Astrocyte of the cerebellum (primary cell): ENCODE results near the gene MYOF.

Experiments
- DNase-seq: peaks from one replicate; pipeline ENCODE4 v3.0.0-alpha.2; 2011; ENCODE audit warnings: low read depth
- H3K4me3 ChIP-seq: 2 replicates; pipeline ENCODE4 v1.5.1; 2011; ENCODE audit warnings: mild to moderate bottlenecking, low read depth, low read length, moderate library complexity
- in situ Hi-C: cut with HindIII; loops from 2 replicates; pipeline ENCODE4 v1.10.0; 2017; ENCODE audit warnings: low sequenced_read_pairs
- TF ChIP-seq, protein P1 (sequence below): IDR thresholded peaks from 2 replicates; pipeline ENCODE4 v1.5.1; 2012; ENCODE audit warnings: low read length, low read depth, moderate library complexity, mild to moderate bottlenecking; ENCODE audit errors: missing control alignments

Gene MYOF

DNA sequence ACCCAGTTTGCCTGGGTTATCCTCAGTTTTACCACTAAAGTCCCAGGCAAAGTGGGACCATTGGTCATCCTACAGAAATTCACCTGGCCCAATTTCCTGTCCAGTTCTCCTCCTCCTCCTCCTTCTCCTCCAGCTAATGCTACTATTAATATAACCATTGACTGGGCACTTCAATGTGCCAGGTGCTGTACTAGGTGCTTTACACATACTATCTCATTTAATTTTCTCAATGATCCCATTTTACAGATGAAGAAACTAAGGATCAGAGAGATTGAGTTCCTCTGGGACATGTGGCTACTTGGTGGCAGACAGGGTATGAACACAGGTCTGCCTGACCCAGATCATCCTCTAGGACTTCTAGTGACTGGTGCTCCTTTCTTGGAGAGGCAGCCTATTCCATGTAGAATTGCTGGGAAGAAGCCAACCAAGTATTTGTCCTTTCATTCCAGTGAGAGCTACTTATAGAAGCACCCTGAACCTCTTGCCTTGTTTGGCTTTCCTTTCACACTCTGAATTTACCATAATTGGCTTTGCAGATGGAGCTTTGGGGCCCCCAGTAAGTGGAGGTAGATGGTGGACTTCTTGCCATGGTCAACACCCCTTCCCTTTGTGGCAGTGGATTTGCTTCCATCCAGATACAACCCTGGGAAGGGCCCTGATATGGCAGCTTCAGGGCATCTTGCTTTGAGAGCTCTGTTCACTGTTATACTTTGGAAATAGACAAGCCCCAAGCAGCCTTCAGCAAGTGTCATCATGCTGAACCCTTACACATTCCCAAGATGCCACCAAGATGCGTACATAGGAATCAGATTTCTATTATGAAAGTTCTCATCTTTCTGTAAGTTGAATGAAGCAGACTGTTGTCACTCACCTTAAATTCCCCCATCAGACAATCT is 78.7 kb downstream of the MYOF start:
- no peak for DNase-seq
- TF ChIP-seq, protein P1, sequence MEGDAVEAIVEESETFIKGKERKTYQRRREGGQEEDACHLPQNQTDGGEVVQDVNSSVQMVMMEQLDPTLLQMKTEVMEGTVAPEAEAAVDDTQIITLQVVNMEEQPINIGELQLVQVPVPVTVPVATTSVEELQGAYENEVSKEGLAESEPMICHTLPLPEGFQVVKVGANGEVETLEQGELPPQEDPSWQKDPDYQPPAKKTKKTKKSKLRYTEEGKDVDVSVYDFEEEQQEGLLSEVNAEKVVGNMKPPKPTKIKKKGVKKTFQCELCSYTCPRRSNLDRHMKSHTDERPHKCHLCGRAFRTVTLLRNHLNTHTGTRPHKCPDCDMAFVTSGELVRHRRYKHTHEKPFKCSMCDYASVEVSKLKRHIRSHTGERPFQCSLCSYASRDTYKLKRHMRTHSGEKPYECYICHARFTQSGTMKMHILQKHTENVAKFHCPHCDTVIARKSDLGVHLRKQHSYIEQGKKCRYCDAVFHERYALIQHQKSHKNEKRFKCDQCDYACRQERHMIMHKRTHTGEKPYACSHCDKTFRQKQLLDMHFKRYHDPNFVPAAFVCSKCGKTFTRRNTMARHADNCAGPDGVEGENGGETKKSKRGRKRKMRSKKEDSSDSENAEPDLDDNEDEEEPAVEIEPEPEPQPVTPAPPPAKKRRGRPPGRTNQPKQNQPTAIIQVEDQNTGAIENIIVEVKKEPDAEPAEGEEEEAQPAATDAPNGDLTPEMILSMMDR = no peak
- in situ Hi-C loops = no loop called here
- no peak overlapping the region for H3K4me3 ChIP-seq

DNA sequence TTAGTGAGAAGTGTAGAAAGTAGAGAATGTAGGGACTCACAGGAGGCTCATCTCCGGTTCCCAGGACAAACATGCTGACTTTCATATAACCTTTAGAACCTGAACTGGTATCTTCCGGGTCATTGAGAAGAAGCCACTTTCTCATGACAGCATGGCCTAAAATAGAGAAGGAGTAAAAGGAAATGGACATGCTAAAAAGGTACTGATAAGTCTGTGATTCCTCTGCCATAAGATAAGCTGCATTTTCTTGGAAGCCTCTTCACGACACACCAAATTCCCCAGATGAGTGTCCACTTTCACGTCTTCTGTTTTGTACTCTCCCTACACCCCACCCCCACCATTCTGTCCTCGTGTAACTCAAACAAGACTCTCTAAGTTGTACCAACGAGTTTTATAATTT is 79.9 kb downstream of the MYOF start:
- no peak overlapping the region for H3K4me3 ChIP-seq
- TF ChIP-seq, protein P1 = no peak
- in situ Hi-C loops = no loop called here
- no peak for DNase-seq

DNA sequence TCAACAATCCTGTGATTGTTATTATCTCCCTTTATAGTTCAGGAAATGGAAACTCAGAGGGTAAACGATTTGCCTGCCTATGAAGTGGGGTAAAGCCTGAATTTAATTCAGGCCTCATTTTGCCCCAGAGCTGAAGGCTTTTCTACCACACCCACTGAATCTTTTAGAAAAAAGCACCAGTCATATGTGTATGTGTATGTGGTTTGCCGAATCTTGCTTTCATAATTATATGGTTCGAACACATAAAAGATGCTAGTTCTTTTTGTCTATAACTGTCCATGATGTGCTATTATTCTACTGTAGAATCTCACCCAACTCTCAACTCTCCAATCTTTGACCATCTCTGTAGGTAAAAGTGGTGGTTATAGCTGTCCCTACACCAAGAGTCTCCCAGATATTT is 83.6 kb downstream of the MYOF start:
- no peak for DNase-seq
- in situ Hi-C loops = no loop called here
- no peak overlapping the region for H3K4me3 ChIP-seq
- TF ChIP-seq, protein P1 = no peak

DNA sequence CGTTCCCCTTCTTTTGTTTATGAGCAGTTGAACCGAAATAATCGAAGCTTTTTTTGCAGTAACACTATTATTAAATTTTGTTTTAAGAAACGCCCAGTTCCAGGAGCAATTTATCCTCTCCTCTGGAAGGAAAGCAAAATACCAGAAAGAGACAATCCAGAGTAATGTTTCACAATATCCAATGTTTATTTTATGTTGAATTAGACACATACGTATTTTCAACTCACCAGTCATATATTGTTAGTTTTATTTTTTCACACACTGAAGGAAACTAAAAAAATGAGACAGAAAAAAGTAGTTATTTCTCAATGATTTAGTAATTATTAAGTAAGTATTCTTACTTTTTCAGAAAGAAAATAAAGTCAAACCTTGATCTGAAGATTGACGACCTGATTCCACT is 85.1 kb downstream of the MYOF start:
- in situ Hi-C loops = no loop called here

DNA sequence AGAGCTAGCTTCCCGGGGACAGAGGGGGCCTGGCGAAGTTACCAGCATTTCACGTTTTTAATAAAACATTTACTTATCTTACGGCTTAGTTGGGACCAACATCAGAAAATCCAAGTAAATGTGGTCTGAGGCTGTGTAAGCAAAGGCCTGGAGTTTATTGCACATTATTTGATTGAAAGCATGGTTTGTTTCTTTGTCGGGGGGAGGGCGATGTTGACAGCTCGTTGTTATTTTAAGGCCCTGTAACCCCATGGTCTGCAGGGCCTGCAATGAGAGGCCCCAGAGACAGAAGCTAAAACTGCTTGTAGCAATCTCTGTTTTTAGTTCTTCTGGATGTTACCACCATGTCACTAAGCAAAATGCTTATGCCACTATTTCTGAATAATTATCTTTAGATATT is 88.9 kb downstream of the MYOF start:
- DNase-seq = no peak
- TF ChIP-seq, protein P1 = no peak
- no peak overlapping the region for H3K4me3 ChIP-seq
- in situ Hi-C loops = no loop called here

More for the DNA sequence above, 85.1 kb downstream of the MYOF start:
- H3K4me3 ChIP-seq = no peak overlapping the region
- TF ChIP-seq, protein P1 = no peak
- DNase-seq = no peak

DNA sequence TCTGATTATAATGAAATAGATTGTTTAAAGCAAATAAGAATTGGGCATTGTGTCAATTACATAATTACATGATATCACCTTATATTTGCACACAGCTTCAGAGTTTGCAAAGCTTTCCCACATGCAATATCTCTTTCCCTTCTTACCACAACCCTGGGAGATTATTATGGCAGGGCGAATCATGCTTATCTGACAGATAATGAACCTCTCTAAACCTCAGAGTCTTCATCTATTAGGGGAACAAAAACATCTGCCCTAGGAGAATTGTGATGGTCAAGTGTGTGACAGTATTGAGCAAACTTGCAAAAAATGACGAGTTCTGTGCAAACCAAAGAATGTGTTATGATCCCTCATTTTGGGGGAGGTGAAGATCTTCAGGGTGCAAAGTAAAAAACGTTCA is 90.0 kb downstream of the MYOF start:
- H3K4me3 ChIP-seq = no peak overlapping the region
- TF ChIP-seq, protein P1 = no peak
- in situ Hi-C loops = no loop called here
- DNase-seq = no peak
